HG03469 (cell line): ENCODE data around the gene RASGRP2.

ENCODE experiments used
- ATAC-seq: cut with Tn5 transposase; IDR thresholded peaks from one replicate; pipeline ENCODE4 v1.9.1; 2021; ENCODE audit warnings: mild to moderate bottlenecking, moderate library complexity, moderate number of reproducible peaks; ENCODE audit not compliant: unreplicated experiment

RASGRP2 gene

DNA sequence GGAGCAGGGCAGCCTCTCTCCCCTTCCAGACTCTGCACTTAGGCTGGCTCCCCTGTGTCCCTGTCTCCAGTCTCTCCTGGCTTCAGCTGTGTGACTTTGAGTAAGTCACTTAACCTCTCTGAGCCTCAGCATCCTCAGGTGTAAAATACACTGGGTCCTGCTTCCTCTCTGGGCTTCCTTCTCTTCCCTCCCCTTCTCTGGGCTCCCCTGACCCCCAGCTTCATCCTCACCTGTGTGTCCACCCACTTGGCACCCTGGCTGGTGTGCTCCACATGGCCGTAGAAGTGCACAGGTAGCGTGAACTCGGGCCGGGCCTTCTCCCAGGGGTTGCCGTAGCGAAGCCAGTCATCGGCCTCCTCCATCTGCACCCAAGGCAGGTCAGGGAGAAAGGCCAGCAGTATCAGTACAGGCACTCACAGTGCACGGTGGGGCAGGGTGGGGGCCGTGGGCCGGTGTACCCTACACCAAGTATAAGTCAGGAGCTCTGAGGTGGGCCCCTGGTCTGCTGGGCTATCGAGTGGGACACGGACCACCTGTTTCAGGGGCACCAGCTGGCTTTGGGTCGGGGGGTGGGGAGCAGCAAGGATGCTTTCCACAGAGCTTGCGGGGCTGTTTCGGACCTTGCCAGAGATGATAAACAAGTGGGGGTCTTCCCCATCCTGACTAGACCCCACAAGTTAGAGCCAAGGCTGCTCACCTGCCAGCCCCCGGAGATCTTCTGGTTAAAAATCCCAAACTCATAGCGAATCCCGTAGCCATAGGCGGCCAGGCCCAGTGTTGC lies 13.8 kb upstream of the RASGRP2 start:
- no peak for ATAC-seq

DNA sequence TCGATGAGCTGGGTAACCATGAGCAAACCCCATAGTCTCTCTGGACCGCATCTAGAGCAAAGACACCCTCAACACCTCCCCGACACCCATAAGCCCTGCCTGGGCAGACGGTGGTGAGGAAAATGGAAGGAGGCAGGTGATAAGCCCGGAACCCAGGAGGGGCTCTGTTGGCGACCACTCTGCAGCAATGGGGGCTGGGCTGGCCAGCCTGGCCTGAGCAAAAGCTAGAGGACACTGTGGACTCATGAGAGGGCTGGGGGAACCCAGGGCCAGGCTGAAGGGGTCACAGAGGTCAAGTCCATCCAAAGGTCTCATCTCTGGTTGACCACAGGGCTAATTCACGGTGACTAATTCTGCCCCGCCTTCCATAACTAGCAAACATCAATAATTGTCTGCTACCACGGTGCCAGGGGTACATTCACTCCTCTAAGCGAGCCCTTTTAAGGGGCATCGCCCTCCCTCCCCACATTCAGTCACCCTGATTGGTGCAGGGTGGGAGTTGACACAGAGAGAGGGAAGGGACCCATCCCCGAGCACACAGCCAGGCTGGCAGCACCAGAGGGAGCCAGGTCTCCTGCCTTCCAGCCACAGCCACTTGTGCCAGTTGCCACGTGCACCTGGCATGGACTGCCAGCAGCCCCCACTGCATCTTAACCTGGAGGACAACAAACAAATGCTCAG lies 11.9 kb upstream of the RASGRP2 start:
- no peak for ATAC-seq

GRCh38 chr11:64754919-64755662 lies 11.1 kb upstream of the RASGRP2 start:
- no peak for ATAC-seq

GRCh38 chr11:64754124-64754918 lies 10.4 kb upstream of the RASGRP2 start:
- no peak for ATAC-seq

GRCh38 chr11:64753380-64754123 lies 9.6 kb upstream of the RASGRP2 start:
- ATAC-seq, result no peak

DNA sequence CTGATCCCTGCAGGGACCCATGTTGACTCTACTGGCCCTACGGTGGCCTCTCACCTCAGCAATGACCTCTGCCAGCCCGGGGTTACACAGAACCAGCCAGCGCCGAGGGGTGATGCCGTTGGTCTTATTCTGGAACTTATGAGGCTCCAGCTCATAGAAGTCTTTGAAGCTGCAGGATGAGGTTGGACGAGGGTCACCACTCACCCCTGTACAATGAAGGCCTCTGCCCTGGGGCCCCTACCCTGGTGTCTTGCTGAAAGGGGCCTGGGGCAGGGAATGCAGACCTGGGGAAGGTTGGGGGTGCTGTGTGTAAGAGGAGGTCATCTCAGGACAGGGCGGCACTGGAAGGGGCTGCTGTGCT lies 9.1 kb upstream of the RASGRP2 start:
- no peak for ATAC-seq

- no peak for ATAC-seq
Observed at GRCh38 chr11:64752175-64752970, 8.4 kb upstream of the RASGRP2 start.

- ATAC-seq, result no peak
Observed at GRCh38 chr11:64751580-64751979, 7.6 kb upstream of the RASGRP2 start.

- ATAC-seq, result no peak
Observed at GRCh38 chr11:64751136-64751535, 7.2 kb upstream of the RASGRP2 start.

DNA sequence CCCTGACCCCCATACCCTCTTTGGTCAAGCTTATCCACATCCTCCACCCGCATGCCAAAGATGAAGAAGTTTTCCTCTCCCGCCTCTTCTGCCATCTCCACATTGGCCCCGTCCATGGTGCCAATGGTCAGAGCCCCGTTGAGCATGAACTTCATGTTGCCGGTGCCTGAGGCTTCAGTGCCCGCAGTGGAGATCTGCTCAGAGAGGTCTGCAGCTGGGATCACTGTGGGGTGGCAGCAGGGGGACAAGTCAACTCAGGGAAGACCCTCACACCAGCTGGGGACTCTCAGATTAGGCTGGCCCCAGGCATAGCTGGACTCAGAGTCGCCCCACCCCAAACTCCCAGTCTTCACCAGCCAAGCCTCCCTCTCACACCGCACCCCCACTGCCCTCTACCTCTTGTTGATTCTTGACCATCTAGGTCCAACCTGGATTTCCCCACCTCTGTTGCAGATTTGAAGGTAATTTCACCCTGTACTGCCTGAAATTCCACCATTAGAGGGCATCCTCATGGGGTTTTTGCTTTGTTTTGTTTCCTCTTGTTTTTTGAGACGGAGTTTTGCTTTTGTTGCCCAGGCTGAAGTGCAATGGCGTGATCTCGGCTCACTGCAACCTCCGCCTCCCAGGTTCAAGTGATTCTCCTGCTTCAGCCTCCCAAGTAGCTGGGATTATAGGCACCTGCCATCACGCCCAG lies 6.6 kb upstream of the RASGRP2 start:
- no peak for ATAC-seq

- ATAC-seq, result no peak
Observed at GRCh38 chr11:64747961-64748665, 4.2 kb upstream of the RASGRP2 start.

GRCh38 chr11:64746486-64746885 lies 2.5 kb upstream of the RASGRP2 start:
- ATAC-seq, result no peak

DNA sequence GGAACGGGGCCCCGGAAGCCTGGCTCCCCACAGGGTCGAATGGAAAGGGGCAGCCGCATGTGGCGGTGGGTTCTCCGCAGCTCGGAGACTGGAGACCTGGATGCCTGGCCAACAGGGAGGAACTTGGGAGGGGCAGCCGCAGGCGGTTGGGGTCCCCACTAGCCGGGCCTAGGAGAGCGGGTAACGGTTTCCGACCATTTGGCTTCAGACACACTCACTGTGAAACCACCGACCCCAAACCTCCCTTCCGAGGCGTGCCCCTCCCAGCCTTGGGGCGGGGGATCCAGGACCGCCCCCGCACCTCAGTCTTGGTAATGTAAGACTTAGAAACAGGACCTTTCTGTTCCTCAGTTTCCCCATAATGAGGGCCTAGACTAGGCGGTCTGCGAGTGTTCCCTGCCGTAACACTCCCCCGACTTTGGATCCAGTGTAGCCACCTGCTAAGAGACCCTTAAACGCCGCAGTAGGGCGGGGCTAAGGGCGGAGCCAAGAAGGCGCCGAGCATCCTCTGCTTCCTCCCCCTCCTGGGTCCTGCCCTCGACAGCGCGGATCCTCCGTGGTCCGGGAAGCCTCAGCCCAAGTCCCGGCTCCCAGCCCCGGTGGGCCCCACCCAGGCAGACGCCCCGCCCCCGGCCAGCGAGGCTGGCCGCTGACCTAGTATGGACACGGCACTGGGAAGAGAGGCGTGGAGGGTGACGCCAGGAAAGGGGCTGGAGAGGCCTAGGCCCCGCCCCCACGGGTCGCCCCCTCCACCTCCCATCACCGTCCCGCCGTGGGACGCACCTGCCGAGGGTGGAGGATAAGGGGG lies 1.8 kb upstream of the RASGRP2 start:
- ATAC-seq, result no peak

GRCh38 chr11:64745189-64745520 lies 1.2 kb upstream of the RASGRP2 start:
- no peak for ATAC-seq

GRCh38 chr11:64744544-64745188 lies 724 bp upstream of the RASGRP2 start:
- no peak for ATAC-seq

GRCh38 chr11:64742889-64743590 lies 902 bp downstream of the RASGRP2 start:
- no peak for ATAC-seq
